ENCODE results near the gene SLC19A1. TPM values are rescaled to one million over a fixed set of nuclear protein-coding genes. Genes with fewer than 3 reads are reported as not detected.
"Not testable (repeated sequence)": the region's sequence is repeated elsewhere in the genome, so short reads cannot be mapped to it uniquely, and the experiment has no call there.

The SLC19A1 gene
- total RNA-seq, 2 donors from 2014 or later = 5.4 to 8.6 TPM

DNA sequence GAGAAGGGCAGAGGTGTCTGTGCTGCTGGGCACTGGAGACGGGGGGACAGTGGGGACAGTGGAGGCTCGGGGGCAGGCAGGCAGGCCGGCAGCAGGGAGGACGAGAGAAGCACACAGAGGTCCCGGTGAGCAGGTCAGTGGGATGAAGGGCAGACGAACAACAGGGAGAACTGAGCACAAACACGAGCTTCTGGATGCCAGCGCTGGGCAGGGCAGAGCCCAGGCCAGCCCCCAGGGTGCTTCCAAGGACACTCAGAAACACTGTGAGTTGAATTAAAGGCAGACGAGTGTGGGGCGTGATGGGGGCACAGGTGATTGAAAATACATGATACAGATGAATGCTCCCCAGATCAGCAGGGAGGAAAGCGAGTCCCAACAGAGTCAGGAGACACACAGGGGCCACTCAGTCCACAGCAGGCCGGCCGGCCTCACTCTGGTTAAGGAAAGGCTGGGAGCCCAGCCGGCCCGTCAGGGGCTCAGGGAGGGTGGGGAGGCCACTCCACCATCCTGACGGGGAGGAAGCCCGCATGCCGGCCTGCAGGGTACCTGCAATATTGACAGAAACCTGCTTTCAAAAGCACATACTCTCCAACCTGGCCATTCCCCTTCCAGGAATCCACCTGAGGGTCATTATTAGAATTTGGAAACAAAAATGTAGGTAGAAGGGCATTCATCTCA lies 14.1 kb downstream of the SLC19A1 start:
- DNase-seq (peak; percentile 9), ATAC-seq (no peak)
- intact Hi-C loops (cut with DNase I) = no loop called here

DNA sequence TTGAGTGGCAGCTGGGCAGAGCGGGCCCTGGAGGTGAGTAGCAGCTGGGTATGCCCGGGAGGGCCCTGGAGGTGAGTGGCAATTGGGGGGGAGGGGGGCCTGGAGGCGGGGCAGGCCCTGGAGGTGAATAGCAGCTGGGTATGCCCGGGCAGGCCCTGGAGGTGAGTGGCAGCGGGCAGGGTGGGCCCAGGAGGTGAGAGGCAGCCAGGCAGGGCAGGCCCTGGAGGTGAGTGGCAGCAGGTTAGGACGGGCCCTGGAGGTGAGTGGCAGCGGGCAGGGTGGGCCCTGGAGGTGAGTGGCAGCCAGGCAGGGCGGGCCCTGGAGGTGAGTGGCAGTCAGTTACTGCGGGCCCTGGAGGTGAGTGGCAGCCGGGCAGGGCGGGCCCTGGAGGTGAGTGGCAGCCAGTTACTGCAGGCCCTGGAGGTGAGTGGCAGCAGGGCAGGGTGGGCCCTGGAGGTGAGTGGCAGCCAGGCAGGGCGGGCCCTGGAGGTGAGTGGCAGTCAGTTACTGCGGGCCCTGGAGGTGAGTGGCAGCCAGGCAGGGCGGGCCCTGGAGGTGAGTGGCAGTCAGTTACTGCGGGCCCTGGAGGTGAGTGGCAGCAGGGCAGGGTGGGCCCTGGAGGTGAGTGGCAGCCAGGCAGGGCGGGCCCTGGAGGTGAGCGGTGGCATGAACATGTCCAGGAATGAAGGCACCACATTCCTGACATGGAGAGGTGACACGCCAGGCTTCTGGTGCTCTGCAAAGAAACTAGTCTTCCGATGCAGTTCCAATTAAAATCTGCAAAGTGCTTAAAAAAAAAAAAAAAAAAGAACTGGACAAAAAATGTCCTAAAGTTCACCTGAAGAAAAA lies 14.9 kb downstream of the SLC19A1 start:
- DNase-seq = peak; percentile 16
- ATAC-seq; intact Hi-C loops (cut with DNase I): not testable (repeated sequence)

DNA sequence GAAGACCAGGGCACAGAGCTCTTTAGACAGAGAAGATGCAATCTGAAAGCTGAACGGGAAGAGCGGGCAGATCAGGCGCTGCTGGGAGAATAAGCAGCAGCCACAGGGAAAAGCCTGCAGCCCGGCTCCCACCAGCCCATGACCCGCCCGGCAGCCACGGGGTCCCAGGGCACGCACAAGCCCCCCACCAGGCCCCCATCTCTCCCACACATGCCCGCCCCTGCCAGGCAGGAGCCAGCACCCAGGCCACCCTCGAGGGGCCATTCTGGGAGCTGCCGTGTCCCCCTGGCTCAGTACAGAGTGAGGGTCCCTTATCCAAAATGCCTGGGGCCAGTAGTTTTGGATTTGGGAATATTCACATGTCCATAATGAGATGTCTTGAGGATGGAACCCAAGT lies 16.3 kb downstream of the SLC19A1 start:
- peak; percentile 11 for DNase-seq
- intact Hi-C loops (cut with DNase I) = no loop called here
- no peak for ATAC-seq

DNA sequence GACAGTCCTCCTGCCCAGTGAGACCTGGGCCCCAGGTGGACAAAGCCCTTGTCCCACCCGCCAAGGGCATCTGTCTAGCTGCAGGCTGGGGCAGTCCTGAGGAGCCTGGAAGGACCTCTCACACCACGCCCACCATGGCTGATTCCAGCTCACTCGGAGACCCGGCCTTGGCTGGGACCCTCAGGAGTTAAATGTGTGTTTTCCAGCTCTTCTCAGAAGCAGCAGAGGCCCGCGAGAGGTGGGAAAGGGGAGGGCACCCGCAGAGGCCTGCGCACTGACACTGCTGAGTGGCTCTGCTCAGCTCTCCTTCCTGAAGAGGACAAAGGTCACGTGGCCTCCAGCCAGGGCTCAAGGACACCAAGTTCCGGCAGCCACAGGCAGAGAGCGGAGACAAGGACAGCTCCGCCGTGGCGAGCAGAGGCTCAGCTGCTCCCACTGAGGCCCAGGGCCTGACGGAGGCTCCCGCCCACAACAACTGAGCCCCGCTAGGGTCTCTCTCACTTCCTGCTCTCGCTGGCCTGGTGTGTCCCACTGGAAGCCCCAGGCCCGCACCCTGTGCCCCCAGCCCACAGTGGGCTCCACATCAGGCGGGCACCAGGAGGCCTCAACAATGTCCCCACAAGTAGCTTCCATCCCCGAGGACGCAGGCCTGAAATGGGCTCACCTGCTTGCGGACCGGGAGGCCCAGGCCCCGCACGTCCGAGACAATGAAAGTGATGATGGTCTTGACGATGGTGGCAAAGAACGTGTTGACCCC lies 16.9 kb downstream of the SLC19A1 start:
- ATAC-seq (peak; percentile 77 to 90), DNase-seq (peak; percentile 61)
- intact Hi-C loops (cut with DNase I) = no loop called here

DNA sequence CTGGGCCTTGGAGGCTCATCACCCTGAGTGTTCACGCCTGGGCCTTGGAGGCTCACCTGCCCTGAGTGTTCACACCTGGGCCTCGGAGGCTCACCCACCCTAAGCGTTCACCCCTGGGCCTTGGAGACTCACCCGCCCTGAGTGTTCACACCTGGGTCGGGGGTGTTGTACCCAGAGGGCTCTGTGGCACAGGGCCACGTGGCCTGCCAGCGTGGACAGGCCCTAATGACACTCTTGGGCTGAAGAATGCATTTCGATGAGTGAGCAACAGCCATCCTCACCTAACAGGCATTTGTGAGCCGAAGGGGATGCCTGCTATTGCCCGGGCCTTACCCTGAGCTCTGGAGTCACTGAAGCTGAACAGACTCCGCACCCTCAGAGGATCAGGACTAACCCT lies 17.5 kb downstream of the SLC19A1 start:
- ATAC-seq (peak in 1 of 2 donors; percentile 6), DNase-seq (peak; percentile 11)
- intact Hi-C loops (cut with DNase I) = no loop called here

DNA sequence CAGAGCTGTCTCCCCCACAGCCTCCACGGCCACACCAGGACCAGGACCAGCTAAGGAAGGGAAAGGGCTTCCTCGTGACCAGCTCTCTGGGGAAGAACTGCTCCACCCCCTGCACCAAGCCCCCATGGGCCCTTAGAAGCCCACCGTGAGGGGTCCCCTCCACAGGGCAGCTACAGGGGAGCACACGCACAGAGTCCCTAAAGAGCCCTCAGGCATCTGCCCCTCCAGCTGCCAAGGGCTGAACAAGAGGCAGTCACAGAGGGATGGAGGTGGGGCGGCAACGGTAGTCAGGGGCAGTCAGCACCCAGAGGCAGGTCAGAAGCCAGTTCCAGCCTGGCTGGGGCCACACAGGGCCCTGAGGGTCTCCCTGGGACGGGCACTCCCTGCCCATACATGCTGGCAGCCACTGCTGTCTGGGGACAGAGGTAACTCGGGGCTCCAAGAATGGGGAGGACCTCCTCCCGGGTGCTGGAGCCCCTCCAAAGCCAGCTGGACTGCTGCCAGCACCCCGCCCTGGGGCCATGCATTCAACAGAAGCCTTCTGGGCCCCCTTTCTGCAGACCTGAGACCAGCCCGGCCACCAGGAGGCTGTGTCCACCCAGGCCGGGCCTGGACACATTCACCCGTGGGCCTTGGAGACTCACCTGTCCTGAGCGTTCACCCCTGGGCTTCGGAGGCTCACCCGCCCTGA lies 18.7 kb downstream of the SLC19A1 start:
- intact Hi-C loops (cut with DNase I) = no loop called here
- ATAC-seq (no peak), DNase-seq (peak; percentile 18)

DNA sequence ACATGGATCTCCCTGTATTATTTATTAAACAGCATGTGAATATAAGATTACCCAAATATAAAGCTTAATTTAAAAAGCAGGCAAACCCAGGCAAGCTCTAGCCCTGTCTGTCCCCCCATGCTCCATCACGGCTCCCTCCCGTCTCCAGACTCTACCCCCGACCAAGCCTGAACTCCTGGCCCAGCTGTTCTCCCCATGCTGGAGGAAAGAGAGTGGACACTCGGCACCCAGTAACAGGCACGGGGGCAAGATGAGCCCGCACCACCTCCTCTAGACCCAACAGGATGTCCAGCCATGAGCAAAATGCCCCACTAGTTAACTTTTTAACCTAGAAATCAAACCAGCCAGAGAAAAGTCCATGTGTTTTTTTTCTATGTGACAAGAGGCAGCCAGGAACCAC lies 19.3 kb downstream of the SLC19A1 start:
- ATAC-seq (no peak), DNase-seq (no peak)
- intact Hi-C loops (cut with DNase I) = no loop called here

DNA sequence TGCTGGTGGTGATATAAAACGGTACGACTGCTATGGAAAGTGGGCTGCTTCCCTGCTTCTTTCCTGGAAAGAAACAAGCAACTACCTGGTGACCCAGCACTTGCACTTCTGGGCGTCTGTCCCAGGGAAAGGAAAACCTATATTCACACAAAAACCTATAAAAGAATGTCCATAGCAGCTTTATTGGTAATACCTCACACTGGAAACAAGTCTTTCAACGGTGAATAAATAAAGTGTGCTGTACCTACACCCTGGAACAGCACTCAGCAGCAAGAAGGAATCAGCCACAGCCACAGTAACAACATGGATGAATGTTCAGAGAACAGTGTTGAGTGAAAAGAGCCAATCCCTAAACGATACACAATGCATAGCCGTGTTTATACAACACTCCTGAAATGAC lies 19.9 kb downstream of the SLC19A1 start:
- DNase-seq = no peak
- no peak for ATAC-seq
- intact Hi-C loops (cut with DNase I) = no loop called here

DNA sequence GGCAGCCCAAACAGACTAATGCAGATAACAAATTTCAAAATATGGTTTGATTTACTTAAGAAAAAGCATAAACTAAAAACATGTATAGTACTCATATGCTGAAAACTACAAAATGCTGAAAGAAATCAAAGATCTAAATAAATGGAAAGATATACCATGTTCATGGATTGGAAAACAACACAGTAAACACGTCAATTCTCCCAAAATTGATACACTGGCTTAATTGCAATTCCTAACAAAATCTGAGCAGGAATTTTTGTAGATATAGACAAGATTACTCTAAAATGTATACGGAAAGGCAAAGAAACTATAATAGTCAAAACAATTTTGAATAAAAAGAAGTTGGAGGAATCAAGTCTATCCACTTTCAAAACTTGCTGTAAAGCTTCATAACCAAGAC lies 21.0 kb downstream of the SLC19A1 start:
- intact Hi-C loops (cut with DNase I) = no loop called here
- no peak for ATAC-seq
- no peak for DNase-seq

DNA sequence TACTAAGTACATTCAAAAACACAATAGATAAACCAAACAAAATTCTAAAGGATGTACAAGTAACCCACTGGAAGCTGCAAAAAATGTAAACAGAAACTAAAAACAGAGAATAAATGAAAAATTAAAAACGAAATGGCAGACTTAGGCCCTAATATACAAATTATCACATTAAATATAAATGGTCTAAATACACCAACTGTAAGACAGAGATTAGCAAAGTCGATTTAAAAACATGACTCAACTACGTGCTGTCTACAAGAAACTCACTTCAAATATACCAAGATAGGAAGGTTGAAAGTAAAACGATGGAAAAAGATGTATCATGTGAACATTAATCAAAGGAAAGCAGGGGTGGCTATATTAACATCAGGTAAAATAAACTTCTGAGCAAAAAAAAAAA lies 23.1 kb downstream of the SLC19A1 start:
- no peak for ATAC-seq
- intact Hi-C loops (cut with DNase I) = no loop called here
- DNase-seq = no peak

DNA sequence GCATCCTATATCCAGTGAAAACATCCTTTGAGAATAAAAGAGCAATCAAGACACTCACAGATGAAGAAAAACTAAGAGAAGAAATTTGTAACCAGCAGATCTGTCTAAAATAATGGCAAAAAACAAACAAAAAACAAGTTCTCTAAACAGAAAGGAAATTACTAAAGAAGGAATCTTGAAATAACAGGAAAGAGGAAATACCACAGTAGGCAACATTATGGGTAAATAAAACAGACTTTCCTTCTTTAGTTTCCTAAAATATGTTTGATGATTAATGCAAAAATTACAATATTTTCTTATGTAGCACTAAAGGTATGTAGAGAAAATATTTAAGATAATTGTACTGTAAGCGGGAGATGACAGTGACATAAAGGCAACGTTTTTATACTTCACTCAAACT lies 23.5 kb downstream of the SLC19A1 start:
- intact Hi-C loops (cut with DNase I) = no loop called here
- ATAC-seq (no peak), DNase-seq (no peak)

DNA sequence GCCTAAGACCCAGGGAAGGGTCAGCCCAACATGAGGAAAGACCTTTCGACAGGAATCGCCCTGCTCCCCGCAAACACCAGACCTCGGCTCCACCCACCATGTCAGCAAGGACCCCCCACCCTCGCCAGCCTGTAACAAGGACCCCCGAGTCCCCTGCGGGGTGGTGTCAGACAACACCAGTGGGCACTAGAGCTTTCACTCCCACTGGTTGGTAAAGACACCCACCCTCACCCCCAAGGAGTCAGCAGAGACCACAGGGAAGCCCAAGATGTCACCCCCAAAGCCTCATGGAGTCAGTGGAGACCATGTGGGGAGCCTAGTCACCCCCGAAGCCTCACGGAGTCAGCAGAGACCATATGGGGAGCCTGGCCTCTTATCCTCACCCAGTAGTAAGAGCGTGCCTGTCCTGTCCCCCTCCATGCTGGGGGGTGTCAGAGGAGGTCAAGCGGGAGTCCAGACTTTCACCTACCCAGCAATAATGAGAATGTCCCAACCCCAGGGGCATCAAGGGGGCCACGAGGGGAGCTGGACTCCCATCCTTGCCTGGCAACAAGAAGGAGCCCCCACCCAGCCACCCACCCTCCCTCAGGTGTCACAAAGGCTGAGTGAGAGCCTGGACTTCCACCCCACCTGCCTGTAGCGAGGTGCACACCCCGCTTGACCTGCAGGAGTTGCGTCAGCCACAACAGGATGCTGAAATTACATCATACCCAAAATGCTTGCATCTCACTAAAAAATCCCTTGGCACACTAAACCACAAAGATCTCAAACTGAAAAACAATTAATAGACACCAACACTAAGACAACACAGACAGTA lies 24.8 kb downstream of the SLC19A1 start:
- intact Hi-C loops (cut with DNase I) = no loop called here
- no peak for ATAC-seq
- DNase-seq = peak; percentile 16

DNA sequence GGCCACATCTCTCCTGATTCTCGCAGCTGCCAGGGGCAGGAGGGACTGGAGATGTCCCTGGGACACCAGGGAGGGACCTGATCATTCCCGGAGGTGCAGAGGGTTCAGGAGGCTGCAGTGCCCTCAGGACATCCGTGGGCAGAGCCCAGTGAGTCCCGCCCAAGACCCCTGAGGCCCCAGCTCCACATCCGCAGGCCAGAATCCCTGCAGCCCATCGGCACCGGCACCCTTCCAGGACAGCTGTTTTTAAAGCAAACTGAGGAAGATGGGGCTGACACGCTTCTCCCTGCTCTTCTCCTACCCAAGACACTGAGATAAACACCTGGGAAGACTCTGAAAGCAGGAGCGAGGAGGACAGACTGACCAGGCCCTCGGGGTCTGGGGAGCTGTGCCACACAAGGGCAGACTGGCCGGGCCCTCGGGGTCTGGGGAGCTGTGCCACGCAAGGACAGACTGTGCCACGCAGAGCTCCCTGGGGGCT lies 25.5 kb downstream of the SLC19A1 start:
- no peak for ATAC-seq
- DNase-seq = no peak
- intact Hi-C loops (cut with DNase I) = no loop called here

DNA sequence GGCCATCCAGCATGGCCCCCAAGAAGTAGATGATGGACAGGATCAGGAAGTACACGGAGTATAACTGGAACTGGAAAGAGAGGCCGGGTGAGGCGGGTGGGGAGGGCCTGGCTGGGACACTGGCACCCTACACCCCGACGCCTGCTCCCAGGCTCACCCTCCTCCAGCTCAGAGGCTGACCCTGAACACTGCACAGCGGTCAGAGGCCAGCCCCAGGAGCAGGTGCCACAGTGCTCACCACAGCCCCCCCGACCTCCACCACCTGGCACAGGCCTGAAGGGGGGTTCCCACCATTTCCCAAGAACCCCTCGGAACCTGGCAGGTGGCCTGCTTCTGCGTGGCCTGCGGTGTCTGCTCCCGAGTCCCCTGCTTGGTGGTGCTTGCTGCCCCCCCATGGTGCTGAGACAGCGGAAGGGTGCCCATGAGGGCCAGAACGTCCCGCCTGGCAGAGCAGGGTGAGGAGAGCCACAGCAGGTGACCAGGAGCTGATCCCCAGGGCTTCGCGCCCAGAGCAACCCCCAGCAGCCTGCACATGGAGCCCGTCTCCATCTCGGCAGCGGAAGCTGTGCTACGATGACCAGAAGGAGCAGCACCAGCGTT lies 26.1 kb downstream of the SLC19A1 start:
- peak in 1 of 2 donors; percentile 3 for ATAC-seq
- intact Hi-C loops (cut with DNase I) = no loop called here

DNA sequence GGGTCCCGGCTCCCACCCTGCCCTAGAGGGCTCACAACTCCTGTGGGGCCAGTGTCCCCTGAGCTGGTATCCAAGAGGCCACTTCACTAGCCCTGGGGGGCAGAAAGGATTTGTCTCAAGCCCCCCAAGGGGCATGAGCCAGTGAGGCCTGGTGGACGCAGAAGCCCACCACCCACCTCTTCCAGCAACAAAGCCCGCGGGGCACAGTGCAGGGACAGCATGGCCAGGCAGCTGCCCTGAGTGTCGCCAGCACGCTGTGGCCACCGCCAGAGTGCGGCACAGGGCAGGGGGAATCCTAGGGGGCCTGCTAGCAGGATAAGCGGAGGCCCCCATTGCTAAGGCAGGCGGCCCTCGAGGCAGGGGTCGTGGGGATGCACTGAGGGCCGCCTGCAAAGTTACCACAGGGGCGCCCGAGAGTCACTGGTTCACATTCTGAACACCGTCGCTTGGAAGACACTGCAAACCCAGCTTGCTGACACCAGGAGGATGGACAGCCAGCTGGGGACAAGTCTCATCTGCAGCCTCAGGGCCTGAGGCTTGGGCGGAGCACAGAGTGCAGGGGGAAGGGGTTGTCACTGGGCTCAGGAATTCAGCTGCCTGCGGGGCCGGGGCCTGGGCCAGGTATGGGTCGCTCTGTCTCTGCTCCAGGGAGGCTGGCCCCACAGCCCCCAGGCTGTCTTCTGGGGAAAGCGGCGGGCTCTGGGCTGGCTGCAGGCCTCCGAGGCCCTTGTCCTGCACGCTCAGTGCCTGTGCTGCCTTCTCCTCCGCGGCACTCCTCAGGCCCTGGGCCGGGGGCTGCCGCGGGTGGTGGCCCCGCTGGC lies 26.8 kb downstream of the SLC19A1 start:
- intact Hi-C loops (cut with DNase I) = no loop called here
- peak; percentile 1 to 17 for ATAC-seq

More for the DNA sequence above, 26.1 kb downstream of the SLC19A1 start:
- peak; percentile 19 for DNase-seq

DNA sequence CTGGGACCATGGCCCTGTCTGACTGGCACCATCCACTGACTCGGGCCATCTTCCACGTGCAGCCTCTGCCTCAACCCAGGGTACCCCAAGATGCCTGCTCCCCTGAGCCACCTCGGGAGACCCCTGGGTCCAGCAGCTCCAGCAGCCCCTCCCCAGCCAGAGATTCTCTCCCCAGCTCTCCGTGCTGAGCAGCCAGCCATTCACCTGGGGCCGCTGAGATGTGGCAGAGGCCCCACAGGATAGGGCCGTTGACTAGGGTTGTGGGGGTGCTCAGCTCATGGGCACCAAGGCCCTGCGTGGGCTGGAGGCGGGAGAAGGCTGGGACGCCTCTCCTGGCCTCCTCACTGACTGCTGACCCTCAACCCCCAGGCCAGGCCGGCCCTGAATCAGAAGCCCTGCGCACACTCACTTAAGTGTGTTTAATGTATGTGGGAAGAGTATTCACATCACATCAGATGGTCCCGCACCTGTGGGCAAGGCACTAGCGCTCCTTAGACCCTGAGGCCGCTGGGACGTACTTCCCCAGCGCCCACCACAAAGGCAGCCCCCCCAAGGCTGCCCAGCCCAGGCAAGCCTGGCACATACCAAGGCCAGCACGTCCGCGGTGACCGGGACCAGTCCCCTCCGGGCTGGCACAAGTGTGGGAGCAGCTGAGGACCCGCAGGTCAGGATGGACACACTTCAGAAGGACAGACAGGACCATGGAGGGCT lies 27.8 kb downstream of the SLC19A1 start:
- ATAC-seq (no peak), DNase-seq (peak; percentile 13)
- intact Hi-C loops (cut with DNase I) = no loop called here

More for the DNA sequence above, 26.8 kb downstream of the SLC19A1 start:
- peak; percentile 18 for DNase-seq

All from left cardiac atrium (tissue), 4 donors.